Duodenal mucosa (tissue), 2 donors: ENCODE results near the gene KIF22.
A peak's percentile ranks its signal among the peaks of the same experiment; 100 is the strongest.
"Not testable (repeated sequence)": the region's sequence is repeated elsewhere in the genome, so short reads cannot be mapped to it uniquely, and the experiment has no call there.

ENCODE experiments used
- H3K27ac ChIP-seq: one replicate; pipeline ENCODE4 v1.7.0; 2013; ENCODE audit warnings: low read depth, low read length
- H3K27me3 ChIP-seq, 2 donors: one replicate each; pipeline ENCODE4 v1.7.0; 2013; ENCODE audit warnings: low read length in 2 of 2, control low read depth in 1 of 2; ENCODE audit not compliant: insufficient read depth in 2 of 2, control insufficient read depth in 1 of 2
- H3K36me3 ChIP-seq, 2 donors: one replicate each; pipeline ENCODE4 v1.7.0; 2013; ENCODE audit warnings: low read length in 2 of 2, control low read depth in 1 of 2; ENCODE audit not compliant: insufficient read depth in 2 of 2, control insufficient read depth in 1 of 2
- H3K4me1 ChIP-seq, 2 donors: one replicate each; pipeline ENCODE4 v1.7.0; 2013; ENCODE audit warnings: low read length in 2 of 2, control low read depth in 1 of 2; ENCODE audit not compliant: insufficient read depth in 2 of 2, control insufficient read depth in 1 of 2
- H3K4me3 ChIP-seq, 2 donors: one replicate each; pipeline ENCODE4 v1.7.0; 2013; ENCODE audit warnings: low read length in 2 of 2, low read depth in 1 of 2
- H3K9ac ChIP-seq, 2 donors: one replicate each; pipeline ENCODE4 v1.7.0; 2013; ENCODE audit warnings: low read length in 2 of 2, low read depth in 1 of 2
- H3K9me3 ChIP-seq, 2 donors: one replicate each; pipeline ENCODE4 v1.7.0; 2013; ENCODE audit warnings: low read length in 2 of 2, control low read depth in 1 of 2; ENCODE audit not compliant: control insufficient read depth in 1 of 2

The KIF22 gene

DNA sequence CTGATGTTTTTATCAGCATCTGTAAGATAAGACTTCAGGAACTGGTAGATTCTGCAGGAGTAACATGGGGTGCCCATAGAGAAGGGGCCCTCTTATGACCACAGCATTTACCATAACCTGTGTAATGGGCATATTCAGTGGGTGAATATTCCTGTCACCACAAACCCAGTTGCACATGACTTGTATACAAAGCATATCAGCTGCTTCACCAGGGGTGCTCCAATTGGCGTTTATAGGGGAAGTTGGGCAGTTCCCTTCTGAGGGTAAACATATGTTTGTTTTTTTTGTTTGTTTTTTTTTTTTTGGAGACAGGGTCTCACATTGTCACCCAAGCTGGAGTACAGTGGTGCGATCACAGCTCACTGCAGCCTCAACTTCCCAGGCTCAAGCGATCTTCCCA, 24.0 kb upstream of the KIF22 start:
- Histone ChIP-seq H3K27ac (no peak overlapping the region), H3K36me3 (no peaks in the 10 kb centered on the region), H3K27me3 (no peaks in the 10 kb centered on the region), H3K9me3 (no peaks in the 10 kb centered on the region), H3K4me3 (no peak overlapping the region), H3K9ac (no peak overlapping the region), H3K4me1 (peaks cover 11 to 22% of the 10 kb centered on the region in 2 donors)

DNA sequence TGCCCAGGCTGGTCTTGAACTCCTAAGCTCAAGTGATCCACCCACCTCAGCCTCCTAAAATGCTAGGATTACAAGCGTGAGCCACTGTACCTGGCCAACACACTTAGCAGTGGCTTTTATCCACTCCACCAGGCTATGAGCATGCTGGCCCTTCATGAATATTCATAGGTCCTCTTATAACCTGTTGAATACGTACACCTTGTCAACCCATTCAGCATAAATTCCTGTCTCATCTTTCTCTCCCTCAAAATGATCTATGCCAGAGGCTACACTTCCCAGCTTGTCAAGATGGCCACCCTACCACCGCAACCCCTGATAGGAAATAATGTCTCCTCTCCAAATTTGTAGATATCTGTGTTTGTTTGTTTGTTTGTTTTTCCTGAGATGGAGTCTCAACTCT, 23.5 kb upstream of the KIF22 start:
- Histone ChIP-seq H3K9ac (no peak overlapping the region), H3K4me1 (peaks cover 11 to 22% of the 10 kb centered on the region in 2 donors), H3K27me3 (no peaks in the 10 kb centered on the region), H3K27ac (no peak overlapping the region), H3K9me3 (no peaks in the 10 kb centered on the region), H3K4me3 (no peak overlapping the region), H3K36me3 (no peaks in the 10 kb centered on the region)

DNA sequence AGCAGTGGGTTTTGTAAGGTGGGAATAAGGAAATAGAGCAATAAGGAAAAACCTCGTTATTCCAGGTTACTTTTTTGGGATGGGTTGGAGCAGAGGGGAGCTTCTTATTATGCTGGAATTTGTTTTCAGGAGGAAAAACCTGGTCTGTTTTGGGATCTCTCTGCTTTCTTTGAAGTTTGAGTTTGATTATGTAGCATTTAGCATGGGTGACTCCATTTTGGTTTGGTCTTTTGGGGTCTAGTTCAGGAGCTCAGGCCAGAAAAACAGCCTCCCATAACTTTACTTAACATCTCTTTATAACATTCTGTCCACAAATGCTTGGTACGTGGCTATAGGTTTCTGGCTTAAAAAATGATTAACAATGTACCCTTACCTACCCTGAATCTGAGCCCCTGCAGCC, 21.0 kb upstream of the KIF22 start:
- no peaks in the 10 kb centered on the region for H3K36me3 ChIP-seq
- no peak overlapping the region for H3K27ac ChIP-seq
- no peak overlapping the region for H3K4me3 ChIP-seq
- H3K9ac ChIP-seq = no peak overlapping the region
- peaks cover 5 to 17% of the 10 kb centered on the region in 2 donors for H3K4me1 ChIP-seq
- H3K27me3 ChIP-seq = no peaks in the 10 kb centered on the region
- H3K9me3 ChIP-seq = no peaks in the 10 kb centered on the region

DNA sequence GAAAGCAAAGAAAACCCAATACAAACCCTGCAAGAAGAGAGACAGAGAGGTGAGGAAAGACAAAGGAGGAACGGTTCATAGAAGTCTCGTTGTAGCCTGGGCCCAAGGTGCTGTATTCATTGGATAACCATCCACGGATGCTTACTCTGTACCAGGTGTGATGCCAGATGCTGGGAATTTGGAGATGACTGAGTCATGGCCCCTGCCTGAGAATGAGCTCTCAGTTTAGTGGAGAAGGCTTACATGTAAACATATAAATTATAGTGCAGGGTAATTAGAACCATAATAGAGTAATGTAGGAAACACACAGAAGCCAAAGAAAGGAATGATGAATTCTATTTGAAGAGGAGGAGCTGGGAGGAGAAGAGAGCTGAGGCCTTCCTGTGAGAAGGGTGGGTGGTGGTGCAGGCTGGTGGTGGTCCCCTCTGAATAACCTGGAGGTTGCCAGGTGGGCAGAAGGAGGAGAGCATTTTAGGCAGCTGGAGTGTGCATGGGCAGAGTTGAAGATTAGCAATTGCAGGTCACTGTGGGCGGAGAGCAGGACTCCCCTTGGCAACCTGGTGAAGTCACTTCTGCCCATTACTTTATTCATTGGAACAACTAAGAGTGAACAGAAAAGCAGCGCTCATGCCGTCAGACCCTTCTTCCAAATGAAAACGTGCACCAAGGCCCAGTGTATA, 20.2 kb upstream of the KIF22 start:
- Histone ChIP-seq H3K27ac (no peak overlapping the region), H3K27me3 (no peaks in the 10 kb centered on the region), H3K4me3 (no peak overlapping the region), H3K9ac (no peak overlapping the region), H3K9me3 (no peaks in the 10 kb centered on the region), H3K36me3 (no peaks in the 10 kb centered on the region), H3K4me1 (peaks cover under 1 to 15% of the 10 kb centered on the region in 2 donors)

DNA sequence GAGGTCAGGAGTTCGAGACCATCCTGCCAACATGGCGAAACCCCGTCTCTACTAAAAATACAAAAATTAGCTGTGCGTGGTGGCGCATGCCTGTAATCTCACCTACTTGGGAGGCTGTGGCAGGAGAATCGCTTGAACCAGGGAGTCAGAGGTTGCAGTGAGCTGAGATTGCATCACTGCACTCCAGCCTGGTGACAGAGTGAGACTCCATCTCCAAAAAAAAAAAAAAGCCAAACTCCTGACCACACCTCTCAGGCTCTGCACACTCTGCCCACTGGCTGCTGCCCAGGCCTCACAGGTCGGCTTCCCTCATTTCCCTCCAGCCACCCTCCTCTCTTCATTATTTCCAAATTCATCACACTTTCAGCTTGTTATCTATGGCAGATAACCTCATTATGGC, 18.2 kb upstream of the KIF22 start:
- H3K27ac ChIP-seq, H3K27me3 ChIP-seq, H3K36me3 ChIP-seq, H3K9me3 ChIP-seq, H3K4me1 ChIP-seq, H3K4me3 ChIP-seq, H3K9ac ChIP-seq: not testable (repeated sequence)

DNA sequence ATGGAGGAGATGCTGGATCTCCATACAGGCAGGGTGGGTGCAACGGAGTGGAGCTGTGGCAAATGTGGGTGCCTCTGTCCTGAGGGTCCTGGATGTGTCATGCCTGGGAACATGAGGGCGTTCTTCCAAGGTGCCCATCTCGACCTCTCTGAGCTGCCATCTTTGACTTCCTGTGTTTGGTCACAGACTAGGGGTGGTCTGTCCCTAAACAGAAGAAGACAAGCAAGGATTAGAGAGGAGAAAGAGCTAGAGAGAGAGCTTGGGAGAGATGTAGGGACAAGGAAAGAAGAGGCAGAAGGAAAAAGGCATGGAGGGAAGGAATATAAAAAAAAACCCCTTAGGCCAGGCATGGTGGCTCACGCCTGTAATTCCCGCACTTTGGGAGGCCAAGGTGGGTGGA, 15.8 kb upstream of the KIF22 start:
- Histone ChIP-seq H3K4me3 (no peak overlapping the region), H3K4me1 (peaks cover 0 to 8% of the 10 kb centered on the region in 2 donors), H3K27ac (no peak overlapping the region), H3K9me3 (no peaks in the 10 kb centered on the region), H3K9ac (no peak overlapping the region), H3K27me3 (no peaks in the 10 kb centered on the region), H3K36me3 (peaks cover 0 to 1% of the 10 kb centered on the region in 2 donors)

DNA sequence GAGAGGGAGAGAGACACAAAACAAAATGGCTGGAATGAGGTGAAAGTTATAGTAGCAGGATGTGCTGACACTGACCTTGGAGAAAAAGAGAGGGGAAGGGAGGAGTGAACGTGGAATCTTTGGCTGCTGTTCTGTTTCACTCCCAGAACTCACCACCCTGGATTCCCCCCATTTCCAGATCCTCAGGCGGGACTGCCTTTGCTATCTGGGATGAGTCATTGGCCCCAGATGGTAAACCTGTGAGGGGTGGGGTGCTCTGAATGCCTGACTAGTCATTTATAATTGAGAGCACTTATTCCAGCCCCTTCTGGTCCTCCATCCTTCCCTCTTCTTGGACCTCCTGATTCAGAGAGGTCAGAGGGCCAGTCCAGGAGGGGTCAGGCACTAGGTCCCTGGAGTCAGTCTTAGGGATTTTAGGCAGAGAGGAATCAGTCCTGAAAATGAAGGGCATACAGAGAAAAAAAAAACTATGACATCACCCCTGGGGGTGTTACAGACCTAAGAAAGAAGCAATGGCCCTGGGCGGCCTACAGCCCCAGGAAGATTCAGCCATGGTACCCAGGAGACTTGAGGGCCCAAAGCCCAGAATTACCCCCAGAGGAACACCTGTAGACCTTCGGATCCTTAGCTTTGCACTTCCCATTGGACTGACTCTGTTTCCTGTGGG, 14.7 kb upstream of the KIF22 start:
- peaks cover 0 to 8% of the 10 kb centered on the region in 2 donors for H3K4me1 ChIP-seq
- H3K9ac ChIP-seq = no peak overlapping the region
- H3K27me3 ChIP-seq = no peaks in the 10 kb centered on the region
- H3K4me3 ChIP-seq = no peak overlapping the region
- H3K27ac ChIP-seq = no peak overlapping the region
- peaks cover 0 to 13% of the 10 kb centered on the region in 2 donors for H3K36me3 ChIP-seq
- H3K9me3 ChIP-seq = no peaks in the 10 kb centered on the region

DNA sequence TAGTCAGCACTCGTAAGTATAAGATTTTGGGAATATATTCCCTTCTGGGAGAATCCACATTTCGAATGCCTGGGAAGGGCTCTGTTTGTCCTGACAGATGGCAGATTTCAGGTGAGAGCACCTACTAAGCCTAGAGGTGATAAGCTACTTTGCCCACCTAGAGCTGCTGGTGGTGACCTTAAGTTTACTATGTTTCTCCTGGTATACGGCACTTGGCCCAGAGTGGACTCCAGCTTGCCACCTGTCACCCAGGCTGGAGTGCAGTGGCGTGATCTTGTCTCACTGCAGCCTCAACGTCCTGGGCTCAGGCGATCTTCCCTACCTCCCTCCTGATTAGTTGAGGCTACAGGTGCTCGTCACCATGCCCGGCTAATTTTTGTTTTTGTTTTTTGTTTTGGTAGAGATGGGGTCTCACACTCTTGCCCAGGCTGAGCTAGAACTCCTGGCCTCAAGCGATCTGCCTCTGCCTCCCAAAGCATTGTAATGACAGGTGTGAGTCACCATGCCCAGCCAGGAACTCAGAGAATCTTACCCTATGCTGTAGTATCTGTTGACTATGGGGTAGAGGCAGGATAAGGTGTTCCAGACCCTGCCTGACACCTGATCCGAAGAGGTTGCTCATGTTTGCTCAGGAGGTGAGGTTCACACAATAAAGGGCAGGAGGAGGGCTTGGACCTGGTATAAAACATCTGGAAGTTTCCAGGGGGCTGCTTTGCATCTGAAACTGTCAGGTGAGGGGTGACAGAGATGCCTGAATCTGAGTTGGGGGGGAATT, 12.8 kb upstream of the KIF22 start, which contains the start of gene ZG16:
Gene ZG16, plus strand, starts transcription at position 681 of the 775 bp plus-strand sequence. CDS start 1,011 bp downstream, outside the sequence.
- Histone ChIP-seq H3K27me3 (no peaks in the 10 kb centered on the region), H3K36me3 (peaks cover 0 to 13% of the 10 kb centered on the region in 2 donors), H3K9me3 (no peaks in the 10 kb centered on the region), H3K4me3 (no peak within 1 kb of the TSS), H3K27ac (no peak within 1 kb of the TSS), H3K9ac (no peak within 1 kb of the TSS), H3K4me1 (peaks cover 0 to 8% of the 10 kb centered on the region in 2 donors)

DNA sequence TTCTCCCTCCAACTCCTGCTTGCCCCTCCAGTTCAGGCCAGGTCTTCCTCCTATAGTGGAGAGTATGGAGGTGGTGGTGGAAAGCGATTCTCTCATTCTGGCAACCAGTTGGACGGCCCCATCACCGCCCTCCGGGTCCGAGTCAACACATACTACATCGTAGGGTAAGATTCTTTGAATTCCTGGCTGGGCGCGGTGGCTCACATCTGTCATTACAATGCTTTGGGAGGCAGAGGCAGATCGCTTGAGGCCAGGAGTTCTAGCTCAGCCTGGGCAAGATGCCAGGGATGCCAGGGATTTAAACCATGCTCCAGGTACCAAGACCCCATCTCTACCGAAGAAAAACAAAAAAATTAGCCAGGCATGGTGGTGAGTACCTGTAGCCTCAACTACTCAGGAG, 11.1 kb upstream of the KIF22 start:
- Histone ChIP-seq H3K36me3 (peaks cover 0 to 13% of the 10 kb centered on the region in 2 donors), H3K9ac (no peak overlapping the region), H3K27me3 (no peaks in the 10 kb centered on the region), H3K27ac (no peak overlapping the region), H3K4me1 (peaks cover 0 to 8% of the 10 kb centered on the region in 2 donors), H3K9me3 (no peaks in the 10 kb centered on the region), H3K4me3 (peak overlapping the region in 1 of 2 donors; percentile 10)
